ENCODE results near the gene TENM4. TPM values are rescaled to one million over a fixed set of nuclear protein-coding genes. Genes with fewer than 3 reads are reported as not detected.

TENM4 gene
- total RNA-seq, 2 donors from 2014 or later = 68.2 to 130 TPM

DNA sequence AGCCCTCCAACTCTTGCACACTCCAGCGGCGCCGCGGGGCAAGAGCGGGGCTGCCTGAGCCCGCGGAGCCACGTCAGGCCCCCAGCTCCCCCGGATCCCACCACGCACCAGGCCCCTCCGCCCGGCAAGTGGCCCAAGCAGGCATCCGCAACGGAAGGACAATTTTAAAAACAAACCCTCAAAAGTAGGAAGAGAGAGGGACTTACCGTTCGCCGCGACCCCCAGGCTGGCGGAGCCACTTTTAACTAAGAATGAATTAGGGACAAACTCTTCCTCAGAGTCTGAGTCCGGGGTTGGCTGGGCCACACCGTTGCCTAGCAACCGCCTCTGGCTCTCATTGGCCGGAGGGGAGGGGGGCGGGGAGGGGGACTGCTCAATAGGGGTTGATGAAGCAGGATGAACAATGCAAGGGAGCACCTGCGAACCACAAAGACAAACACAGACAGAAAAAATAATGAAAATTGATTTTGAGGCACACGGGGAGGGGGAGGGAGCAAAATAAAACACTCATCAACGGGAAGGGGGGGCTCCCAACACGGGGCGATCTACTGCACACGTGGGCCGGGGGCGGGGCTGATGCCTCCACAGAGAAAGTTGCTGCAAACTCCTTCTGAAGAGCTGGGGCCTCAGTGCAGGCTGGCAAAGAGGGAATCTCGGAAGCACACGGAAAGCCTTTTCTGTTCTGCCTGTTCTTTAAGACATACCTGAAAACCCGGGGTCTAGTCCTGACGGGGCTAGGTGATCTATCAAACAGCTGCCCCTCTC lies 478.7 kb downstream of the TENM4 start:
- Histone ChIP-seq H3K27me3 (ENCODE audit: control insufficient read depth, insufficient read depth, low read length, poor library complexity, severe bottlenecking) (no peaks in the 10 kb centered on the region), H3K9me3 (ENCODE audit: control insufficient read depth, low read length) (no peaks in the 10 kb centered on the region), H3K4me1 (ENCODE audit: control insufficient read depth, insufficient read depth, low read length) (peaks cover 6% of the 10 kb centered on the region), H3K27ac (ENCODE audit: low read depth, low read length) (peak overlapping the region; percentile 65), H3K36me3 (ENCODE audit: control insufficient read depth, insufficient read depth, low read length) (no peaks in the 10 kb centered on the region), H3K9ac (ENCODE audit: extremely low read depth, low read length, poor library complexity, severe bottlenecking) (no peak overlapping the region), H3K4me3 (ENCODE audit: low read length) (peak overlapping the region; percentile 28)
- Mint-ChIP-seq H3K9me3 (no peaks in the 10 kb centered on the region), H3K4me3 (peak overlapping the region; percentile 54), H3K4me1 (peaks cover 27% of the 10 kb centered on the region), H3K27ac (peak overlapping the region; percentile 42), H3K36me3 (ENCODE audit: low read depth) (no peaks in the 10 kb centered on the region), H3K27me3 (ENCODE audit: insufficient read depth) (no peaks in the 10 kb centered on the region)
- peak; percentile 94 for DNase-seq
- 27 to 31% methylated on average over 15 to 35 of the region's 36 CpGs for WGBS, 2 experiments (ENCODE audit: insufficient coverage in 1 of 2, insufficient read length in 1 of 2)
- TF ChIP-seq, protein P1, sequence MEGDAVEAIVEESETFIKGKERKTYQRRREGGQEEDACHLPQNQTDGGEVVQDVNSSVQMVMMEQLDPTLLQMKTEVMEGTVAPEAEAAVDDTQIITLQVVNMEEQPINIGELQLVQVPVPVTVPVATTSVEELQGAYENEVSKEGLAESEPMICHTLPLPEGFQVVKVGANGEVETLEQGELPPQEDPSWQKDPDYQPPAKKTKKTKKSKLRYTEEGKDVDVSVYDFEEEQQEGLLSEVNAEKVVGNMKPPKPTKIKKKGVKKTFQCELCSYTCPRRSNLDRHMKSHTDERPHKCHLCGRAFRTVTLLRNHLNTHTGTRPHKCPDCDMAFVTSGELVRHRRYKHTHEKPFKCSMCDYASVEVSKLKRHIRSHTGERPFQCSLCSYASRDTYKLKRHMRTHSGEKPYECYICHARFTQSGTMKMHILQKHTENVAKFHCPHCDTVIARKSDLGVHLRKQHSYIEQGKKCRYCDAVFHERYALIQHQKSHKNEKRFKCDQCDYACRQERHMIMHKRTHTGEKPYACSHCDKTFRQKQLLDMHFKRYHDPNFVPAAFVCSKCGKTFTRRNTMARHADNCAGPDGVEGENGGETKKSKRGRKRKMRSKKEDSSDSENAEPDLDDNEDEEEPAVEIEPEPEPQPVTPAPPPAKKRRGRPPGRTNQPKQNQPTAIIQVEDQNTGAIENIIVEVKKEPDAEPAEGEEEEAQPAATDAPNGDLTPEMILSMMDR (conservative IDR thresholded peaks at IDR 0.05) = no peak

DNA sequence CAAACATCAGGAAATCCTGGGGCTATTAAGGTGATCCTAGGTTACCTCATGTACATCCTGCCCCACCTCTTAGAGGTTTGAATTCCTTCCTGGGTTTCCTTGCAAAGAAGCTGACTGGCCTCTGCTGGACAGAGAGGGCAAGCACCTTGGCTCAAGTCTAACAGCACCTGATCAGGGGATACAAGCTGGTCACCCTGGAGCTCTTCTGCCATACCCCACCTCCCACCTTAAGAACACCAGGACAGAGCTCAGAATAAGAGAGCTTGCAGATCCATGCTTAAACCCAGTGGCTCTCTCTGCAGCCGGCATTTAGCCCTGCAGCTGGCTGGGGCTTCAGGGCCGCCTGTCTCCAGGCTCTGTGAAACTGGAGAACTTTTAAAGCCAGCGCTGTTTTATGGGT lies 479.6 kb downstream of the TENM4 start:
- H3K9ac ChIP-seq (ENCODE audit: extremely low read depth, low read length, poor library complexity, severe bottlenecking) = no peak overlapping the region
- no peak overlapping the region for H3K27ac ChIP-seq (ENCODE audit: low read depth, low read length)
- DNase-seq = peak; percentile 82
- no peaks in the 10 kb centered on the region for H3K36me3 Mint-ChIP-seq (ENCODE audit: low read depth)
- H3K36me3 ChIP-seq (ENCODE audit: control insufficient read depth, insufficient read depth, low read length) = no peaks in the 10 kb centered on the region
- no peaks in the 10 kb centered on the region for H3K27me3 Mint-ChIP-seq (ENCODE audit: insufficient read depth)
- peak overlapping the region; percentile 54 for H3K4me3 Mint-ChIP-seq
- no peaks in the 10 kb centered on the region for H3K27me3 ChIP-seq (ENCODE audit: control insufficient read depth, insufficient read depth, low read length, poor library complexity, severe bottlenecking)
- no peak overlapping the region for H3K4me3 ChIP-seq (ENCODE audit: low read length)
- TF ChIP-seq, protein P1 (conservative IDR thresholded peaks at IDR 0.05) = peak; percentile 74
- WGBS, 2 experiments (ENCODE audit: insufficient coverage in 1 of 2, insufficient read length in 1 of 2) = 74% methylated on average over 3 of the region's 3 CpGs; no CpG with 5 or more reads in 1 of the 2 experiments
- no peak overlapping the region for H3K27ac Mint-ChIP-seq
- H3K4me1 Mint-ChIP-seq = peaks cover 30% of the 10 kb centered on the region
- peaks cover 10% of the 10 kb centered on the region for H3K4me1 ChIP-seq (ENCODE audit: control insufficient read depth, insufficient read depth, low read length)
- no peaks in the 10 kb centered on the region for H3K9me3 ChIP-seq (ENCODE audit: control insufficient read depth, low read length)
- no peaks in the 10 kb centered on the region for H3K9me3 Mint-ChIP-seq

DNA sequence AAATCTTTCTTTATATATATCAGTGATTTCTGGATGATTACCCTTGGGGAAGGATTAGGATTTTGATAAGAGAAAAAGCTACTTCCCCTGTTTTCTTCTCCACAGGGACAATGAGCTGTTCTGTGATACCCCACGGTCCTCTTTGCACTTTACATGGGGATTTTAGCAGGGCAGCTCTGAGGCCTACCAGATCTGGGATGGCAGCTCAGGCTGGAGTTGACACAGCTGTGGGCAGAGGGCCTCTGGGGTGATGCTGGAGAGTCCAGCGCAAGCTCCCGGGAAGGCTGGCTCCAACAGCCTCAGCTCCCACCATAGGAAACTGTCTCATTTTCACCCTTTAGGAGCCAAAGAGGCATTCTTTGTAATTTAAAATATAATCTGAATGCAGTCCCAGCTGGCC lies 482.4 kb downstream of the TENM4 start:
- Histone ChIP-seq H3K9me3 (ENCODE audit: control insufficient read depth, low read length) (no peaks in the 10 kb centered on the region), H3K4me3 (ENCODE audit: low read length) (no peak overlapping the region), H3K4me1 (ENCODE audit: control insufficient read depth, insufficient read depth, low read length) (peaks cover 26% of the 10 kb centered on the region), H3K9ac (ENCODE audit: extremely low read depth, low read length, poor library complexity, severe bottlenecking) (no peak overlapping the region), H3K36me3 (ENCODE audit: control insufficient read depth, insufficient read depth, low read length) (no peaks in the 10 kb centered on the region), H3K27ac (ENCODE audit: low read depth, low read length) (no peak overlapping the region), H3K27me3 (ENCODE audit: control insufficient read depth, insufficient read depth, low read length, poor library complexity, severe bottlenecking) (no peaks in the 10 kb centered on the region)
- Mint-ChIP-seq H3K9me3 (no peaks in the 10 kb centered on the region), H3K27me3 (ENCODE audit: insufficient read depth) (no peaks in the 10 kb centered on the region), H3K36me3 (ENCODE audit: low read depth) (no peaks in the 10 kb centered on the region), H3K27ac (no peak overlapping the region), H3K4me3 (no peak overlapping the region), H3K4me1 (peaks cover 47% of the 10 kb centered on the region)
- no peak for DNase-seq
- WGBS, 2 experiments (ENCODE audit: insufficient coverage in 1 of 2, insufficient read length in 1 of 2) = 70 to 80% methylated on average over 1 to 3 of the region's 3 CpGs
- TF ChIP-seq, protein P1 (conservative IDR thresholded peaks at IDR 0.05) = no peak

Data from endodermal cell (in vitro differentiated cells).